Measurements from ENCODE around the gene IL13RA2.
A peak's percentile ranks its signal among the peaks of the same experiment; 100 is the strongest.

Gene IL13RA2

GRCh38 chrX:115029440-115029839 is 12.0 kb upstream of the IL13RA2 start:
- no peak for DNase-seq (ENCODE audit: low read depth)
- H3K4me3 ChIP-seq (ENCODE audit: low read length): no peak overlapping the region
- TF ChIP-seq CTCF (IDR thresholded peaks at IDR 0.05; ENCODE audit: insufficient read depth, low read depth, low read length, missing control alignments): no peak

- H3K4me3 ChIP-seq (ENCODE audit: low read length): no peak overlapping the region
- DNase-seq (ENCODE audit: low read depth): no peak
- TF ChIP-seq CTCF (IDR thresholded peaks at IDR 0.05; ENCODE audit: insufficient read depth, low read depth, low read length, missing control alignments): no peak
Measured at GRCh38 chrX:115023811-115024210, 6.4 kb upstream of the IL13RA2 start.

- H3K4me3 ChIP-seq (ENCODE audit: low read length): no peak overlapping the region
- TF ChIP-seq CTCF (IDR thresholded peaks at IDR 0.05; ENCODE audit: insufficient read depth, low read depth, low read length, missing control alignments): no peak
- DNase-seq (ENCODE audit: low read depth): peak; percentile 91
Measured at GRCh38 chrX:115023139-115023538, 5.7 kb upstream of the IL13RA2 start.

- no peak for TF ChIP-seq CTCF (IDR thresholded peaks at IDR 0.05; ENCODE audit: insufficient read depth, low read depth, low read length, missing control alignments)
- DNase-seq (ENCODE audit: low read depth): no peak
- H3K4me3 ChIP-seq (ENCODE audit: low read length): no peak overlapping the region
Measured at GRCh38 chrX:115021121-115021520, 3.7 kb upstream of the IL13RA2 start.

GRCh38 chrX:115018944-115019343 is 1.5 kb upstream of the IL13RA2 start:
- peak; percentile 26 for DNase-seq (ENCODE audit: low read depth)
- no peak for TF ChIP-seq CTCF (IDR thresholded peaks at IDR 0.05; ENCODE audit: insufficient read depth, low read depth, low read length, missing control alignments)
- H3K4me3 ChIP-seq (ENCODE audit: low read length): no peak overlapping the region

GRCh38 chrX:115018040-115018647 is 728 bp upstream of the IL13RA2 start:
- no peak overlapping the region for H3K4me3 ChIP-seq (ENCODE audit: low read length)
- TF ChIP-seq CTCF (IDR thresholded peaks at IDR 0.05; ENCODE audit: insufficient read depth, low read depth, low read length, missing control alignments): peak; percentile 11
- DNase-seq (ENCODE audit: low read depth): no peak

GRCh38 chrX:115013705-115014104 is 3.7 kb downstream of the IL13RA2 start:
- no peak for TF ChIP-seq CTCF (IDR thresholded peaks at IDR 0.05; ENCODE audit: insufficient read depth, low read depth, low read length, missing control alignments)
- no peak overlapping the region for H3K4me3 ChIP-seq (ENCODE audit: low read length)
- peak; percentile 74 for DNase-seq (ENCODE audit: low read depth)
